SK-N-SH (cell line): Measurements from ENCODE around the gene EFCC1.

Experiments used
- CHD2 ChIP-seq: fragments of 150-350 bp; IDR thresholded peaks from 2 replicates; pipeline ENCODE4 v1.6.1; 2018; ENCODE audit warnings: low read length; ENCODE audit not compliant: partially characterized antibody
- CTCF ChIP-seq: fragments of 200-600 bp; sonication (generic); IDR thresholded peaks from 2 replicates; pipeline ENCODE4 v1.6.1; 2017; ENCODE audit warnings: antibody characterized with exemption, mild to moderate bottlenecking, moderate library complexity
- EP300 ChIP-seq, 2 experiments: IDR thresholded peaks; 2 replicates each; pipeline versions ENCODE4 v1.4.0 to v1.6.1; 2012; ENCODE audit warnings: borderline replicate concordance in 1 of 2, low read depth in 1 of 2, low read length in 1 of 2
- GABPA ChIP-seq: IDR thresholded peaks from 2 replicates; pipeline ENCODE4 v1.4.0; 2012; ENCODE audit warnings: low read depth, mild to moderate bottlenecking
- JUND ChIP-seq: IDR thresholded peaks from 2 replicates; pipeline ENCODE4 v1.4.0; 2012
- RFX5 ChIP-seq: IDR thresholded peaks from 2 replicates; pipeline ENCODE4 v1.6.1; 2012; ENCODE audit warnings: mild to moderate bottlenecking, improper control_type of control experiment, low read length
- YY1 ChIP-seq: IDR thresholded peaks from 2 replicates; pipeline ENCODE4 v1.4.0; 2012; ENCODE audit warnings: low read depth, mild to moderate bottlenecking

DNA sequence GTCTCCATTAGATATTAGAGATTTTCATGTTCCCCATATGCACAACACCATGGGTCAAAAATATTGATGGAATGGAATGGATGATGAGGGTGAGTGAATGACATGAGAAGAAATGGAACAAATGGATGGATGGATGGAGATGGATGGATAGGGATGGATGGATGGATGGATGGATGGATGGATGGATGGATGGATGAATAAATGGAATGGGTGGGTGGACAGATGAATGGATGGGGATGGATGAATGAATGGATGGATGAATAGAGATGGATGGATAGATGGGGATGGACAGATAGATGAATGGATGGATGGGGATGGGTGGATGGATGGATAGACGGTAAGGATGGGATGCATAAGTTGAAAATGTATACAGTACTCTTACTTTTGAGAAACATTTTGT lies 25.8 kb upstream of the EFCC1 start:
- TF ChIP-seq CHD2 (no peak), CTCF (no peak), YY1 (no peak), RFX5 (no peak), EP300 (IDR thresholded peaks at IDR 0.05; ENCODE audit: borderline replicate concordance in 1 of 2, low read depth in 1 of 2, low read length in 1 of 2) (no peak), GABPA (no peak), JUND (no peak)
